22Rv1 (cell line): ENCODE measurements around the gene FKBP11.

Source experiments
- CTCF ChIP-seq: fragments of 450-650 bp; IDR thresholded peaks from 2 replicates; pipeline ENCODE4 v1.5.1; 2017; ENCODE audit warnings: mild to moderate bottlenecking
- ZFX ChIP-seq: fragments of 450-650 bp; IDR thresholded peaks from 2 replicates; pipeline ENCODE4 v1.6.1; 2017; ENCODE audit warnings: antibody characterized with exemption, borderline replicate concordance

- TF ChIP-seq CTCF (no peak), ZFX (no peak)
Observed at GRCh38 chr12:48927261-48927660, 2.0 kb upstream of the FKBP11 start.
